OCI-LY7 (cell line): ENCODE results near the gene CPPED1. TPM values are rescaled to one million over a fixed set of nuclear protein-coding genes. Genes with fewer than 3 reads are reported as not detected.

Experiments used
- BruUV-seq: library from RNA; stranded (reverse); fragments of 400-500 nt; replicated peaks from 2 replicates; lab custom pipeline; 2021; lab: Mats Ljungman, UMichigan
- CTCF ChIA-PET: fragments of 300-600 bp; sonication (Branson Sonifier 250); formaldehyde crosslinking; loops from one replicate; lab custom pipeline; 2022; ENCODE audit warnings: antibody characterized with exemption; ENCODE audit not compliant: unreplicated experiment; lab: Charles Lee
- POLR2A ChIA-PET: fragments of 300-600 bp; sonication (Branson Sonifier 250); formaldehyde crosslinking; loops from one replicate; lab custom pipeline; 2022; ENCODE audit warnings: antibody characterized with exemption; lab: Charles Lee
- DNase-seq: peaks from one replicate; pipeline ENCODE4 v3.0.0-alpha.2; 2015; ENCODE audit warnings: low spot score
- H2AFZ ChIP-seq: fragments of 200-600 bp; sonication (generic), shearing (Covaris generic); 2 replicates; pipeline ENCODE4 v1.6.1; 2014; ENCODE audit warnings: mild to moderate bottlenecking, antibody characterized with exemption, low read length, moderate library complexity
- H3K27ac ChIP-seq: fragments of 200-600 bp; sonication (generic); 2 replicates; pipeline ENCODE4 v1.5.1; 2014; ENCODE audit warnings: mixed run types, low read depth, mild to moderate bottlenecking, moderate library complexity, low read length, inconsistent platforms; ENCODE audit not compliant: poor library complexity, severe bottlenecking
- H3K36me3 ChIP-seq: fragments of 200-600 bp; sonication (generic); 2 replicates; pipeline ENCODE4 v1.6.1; 2014; ENCODE audit warnings: mild to moderate bottlenecking, antibody characterized with exemption, low read length, moderate library complexity, mixed read lengths; ENCODE audit not compliant: insufficient read depth
- H3K4me1 ChIP-seq: fragments of 200-600 bp; sonication (generic); 2 replicates; pipeline ENCODE4 v1.5.1; 2014; ENCODE audit warnings: mild to moderate bottlenecking, low read length; ENCODE audit not compliant: insufficient read depth, poor library complexity, severe bottlenecking
- H3K4me2 ChIP-seq: fragments of 200-600 bp; sonication (generic); 2 replicates; pipeline ENCODE4 v1.6.1; 2014; ENCODE audit warnings: mild to moderate bottlenecking, low read length
- H3K4me3 ChIP-seq: fragments of 200-600 bp; sonication (generic); 2 replicates; pipeline ENCODE4 v1.5.1; 2014; ENCODE audit warnings: mild to moderate bottlenecking, low read depth, low read length; ENCODE audit not compliant: poor library complexity, severe bottlenecking
- H3K79me2 ChIP-seq: fragments of 200-600 bp; sonication (generic); 2 replicates; pipeline ENCODE4 v1.6.1; 2016; ENCODE audit warnings: low read depth, mild to moderate bottlenecking, low read length, moderate library complexity, mixed read lengths; ENCODE audit not compliant: insufficient read depth
- H3K9me2 ChIP-seq: fragments of 200-600 bp; sonication (generic); 2 replicates; pipeline ENCODE4 v1.6.1; 2016; ENCODE audit warnings: mild to moderate bottlenecking, low read length, mixed read lengths; ENCODE audit not compliant: insufficient read depth
- H3K9me3 ChIP-seq: fragments of 200-600 bp; sonication (generic); 2 replicates; pipeline ENCODE4 v1.6.1; 2014; ENCODE audit warnings: mild to moderate bottlenecking, mixed run types, low read length, mixed read lengths
- H4K20me1 ChIP-seq: fragments of 200-600 bp; sonication (generic); 2 replicates; pipeline ENCODE4 v1.6.1; 2014; ENCODE audit warnings: mild to moderate bottlenecking, antibody characterized with exemption, low read length, moderate library complexity, mixed read lengths; ENCODE audit not compliant: insufficient read depth
- EZH2phosphoT487 ChIP-seq: fragments of 200-600 bp; sonication (generic); IDR thresholded peaks from 2 replicates; pipeline ENCODE4 v1.6.1; 2018; ENCODE audit warnings: low read depth, borderline replicate concordance, mild to moderate bottlenecking, mixed run types, antibody characterized with exemption, low read length, moderate library complexity, mixed read lengths
- intact Hi-C: fragments of 100-400 bp; cut with micrococcal nuclease; formaldehyde crosslinking; loops from one replicate; pipeline ENCODE4 v1.10.0; 2022; ENCODE audit not compliant: unreplicated experiment
- total RNA-seq, 2 experiments: library from RNA; depleted of rRNA in 1 of 2; stranded (reverse); fragments of >200 nt in 1 of 2; shearing (Covaris generic) in 1 of 2; gene quantifications; 2 replicates each; pipeline ENCODE4 v1.2.3, GENCODE V29; 2014 to 2022
- TF ChIP-seq, protein P1 (sequence below): fragments of 200-600 bp; sonication (generic); conservative IDR thresholded peaks from 2 replicates; pipeline ENCODE4 v1.5.1; 2014; ENCODE audit warnings: mild to moderate bottlenecking, antibody characterized with exemption, low read length, moderate library complexity, mixed read lengths

The CPPED1 gene
- total RNA-seq, 2 experiments from 2014 or later: 8.6 to 14.2 TPM

DNA sequence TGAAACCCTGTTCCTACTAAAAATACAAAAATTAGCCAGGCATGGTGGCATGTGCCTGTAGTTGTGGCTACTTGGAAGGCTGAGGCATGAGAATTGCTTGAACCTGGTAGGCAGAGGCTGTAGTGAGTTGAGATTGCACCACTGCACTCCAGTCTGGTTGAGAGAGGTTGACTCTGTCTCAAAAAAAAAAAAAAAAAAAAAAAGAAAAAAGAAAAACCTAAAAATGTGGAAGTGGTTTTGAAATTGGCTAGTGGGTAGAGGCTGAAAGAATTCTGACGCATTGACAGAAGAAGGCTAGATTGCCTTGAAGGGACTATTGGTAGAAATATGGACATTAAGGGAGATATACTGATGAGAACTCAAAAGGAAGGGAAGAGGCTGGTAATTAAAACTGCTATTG is 33.6 kb upstream of the CPPED1 start:
- CTCF ChIA-PET: no interaction called here
- H3K9me2 ChIP-seq: no peaks in the 10 kb centered on the region

DNA sequence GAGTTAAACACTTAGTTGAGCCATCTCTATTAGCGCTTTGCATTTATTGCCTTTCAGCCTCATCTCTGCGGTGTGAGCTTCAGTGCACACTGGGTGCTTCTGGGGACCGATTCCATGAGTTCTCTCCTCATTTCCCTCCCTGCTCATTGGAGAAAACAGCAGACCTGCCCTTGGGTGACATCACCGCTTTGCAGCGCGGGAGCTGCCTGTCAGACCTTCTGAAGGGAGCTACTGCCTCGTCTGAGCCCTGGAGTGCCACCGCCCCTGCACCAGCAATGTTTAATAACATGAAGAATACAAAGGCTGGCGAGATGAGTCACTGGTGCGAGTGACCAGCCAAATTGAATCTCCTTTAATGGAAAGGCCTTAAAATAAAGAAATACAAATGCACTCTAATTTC is 30.2 kb upstream of the CPPED1 start:
- no peak overlapping the region for H3K4me2 ChIP-seq
- BruUV-seq: no TSS peak
- POLR2A ChIA-PET: interaction anchor here (0.6 to 0.9 kb wide), 2 partner anchors 11 to 114 kb away, joined by 3 to 4 read pairs; no protein-coding TSS in a partner anchor

More for the DNA sequence above, 33.6 kb upstream of the CPPED1 start:
- POLR2A ChIA-PET: no interaction called here
- TF ChIP-seq, protein P1, sequence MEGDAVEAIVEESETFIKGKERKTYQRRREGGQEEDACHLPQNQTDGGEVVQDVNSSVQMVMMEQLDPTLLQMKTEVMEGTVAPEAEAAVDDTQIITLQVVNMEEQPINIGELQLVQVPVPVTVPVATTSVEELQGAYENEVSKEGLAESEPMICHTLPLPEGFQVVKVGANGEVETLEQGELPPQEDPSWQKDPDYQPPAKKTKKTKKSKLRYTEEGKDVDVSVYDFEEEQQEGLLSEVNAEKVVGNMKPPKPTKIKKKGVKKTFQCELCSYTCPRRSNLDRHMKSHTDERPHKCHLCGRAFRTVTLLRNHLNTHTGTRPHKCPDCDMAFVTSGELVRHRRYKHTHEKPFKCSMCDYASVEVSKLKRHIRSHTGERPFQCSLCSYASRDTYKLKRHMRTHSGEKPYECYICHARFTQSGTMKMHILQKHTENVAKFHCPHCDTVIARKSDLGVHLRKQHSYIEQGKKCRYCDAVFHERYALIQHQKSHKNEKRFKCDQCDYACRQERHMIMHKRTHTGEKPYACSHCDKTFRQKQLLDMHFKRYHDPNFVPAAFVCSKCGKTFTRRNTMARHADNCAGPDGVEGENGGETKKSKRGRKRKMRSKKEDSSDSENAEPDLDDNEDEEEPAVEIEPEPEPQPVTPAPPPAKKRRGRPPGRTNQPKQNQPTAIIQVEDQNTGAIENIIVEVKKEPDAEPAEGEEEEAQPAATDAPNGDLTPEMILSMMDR: no peak
- TF ChIP-seq EZH2phosphoT487: no peak
- intact Hi-C loops: no loop called here
- Histone ChIP-seq H3K79me2 (no peaks in the 10 kb centered on the region), H4K20me1 (no peaks in the 10 kb centered on the region), H3K4me2 (no peak overlapping the region), H2AFZ (no peak overlapping the region), H3K4me3 (no peak overlapping the region), H3K36me3 (no peaks in the 10 kb centered on the region), H3K9me3 (no peaks in the 10 kb centered on the region), H3K27ac (no peak overlapping the region), H3K4me1 (no peaks in the 10 kb centered on the region)
- no TSS peak for BruUV-seq
- DNase-seq: no peak

More for the DNA sequence above, 30.2 kb upstream of the CPPED1 start:
- Histone ChIP-seq H3K9me3 (no peaks in the 10 kb centered on the region), H3K27ac (no peak overlapping the region), H3K9me2 (no peaks in the 10 kb centered on the region), H3K4me3 (no peak overlapping the region), H2AFZ (no peak overlapping the region), H4K20me1 (no peaks in the 10 kb centered on the region), H3K36me3 (no peaks in the 10 kb centered on the region), H3K79me2 (no peaks in the 10 kb centered on the region), H3K4me1 (no peaks in the 10 kb centered on the region)
- CTCF ChIA-PET: no interaction called here
- DNase-seq: no peak
- intact Hi-C loops: no loop called here
- TF ChIP-seq, protein P1: no peak
- no peak for TF ChIP-seq EZH2phosphoT487
